Raji (cell line): Measurements from ENCODE around the gene SH2D4B.

Experiments
- POLR2A ChIP-seq: IDR thresholded peaks from 2 replicates; pipeline ENCODE4 v1.6.1; 2011; ENCODE audit warnings: low read depth, low read length, control low read depth; ENCODE audit not compliant: insufficient read depth

SH2D4B gene

GRCh38 chr10:80611481-80612185 is 73.9 kb downstream of the SH2D4B start:
- no peak for TF ChIP-seq POLR2A

GRCh38 chr10:80612261-80612660 is 74.6 kb downstream of the SH2D4B start:
- no peak for TF ChIP-seq POLR2A

- TF ChIP-seq POLR2A = no peak
Measured at GRCh38 chr10:80613466-80614170, 75.9 kb downstream of the SH2D4B start.

- TF ChIP-seq POLR2A = no peak
Measured at GRCh38 chr10:80614576-80615416, 77.1 kb downstream of the SH2D4B start.

- no peak for TF ChIP-seq POLR2A
Measured at GRCh38 chr10:80617807-80618206, 80.1 kb downstream of the SH2D4B start.

- no peak for TF ChIP-seq POLR2A
Measured at GRCh38 chr10:80619036-80619435, 81.3 kb downstream of the SH2D4B start.

- TF ChIP-seq POLR2A = no peak
Measured at GRCh38 chr10:80622153-80622552, 84.5 kb downstream of the SH2D4B start.

- no peak for TF ChIP-seq POLR2A
Measured at GRCh38 chr10:80630324-80630723, 92.6 kb downstream of the SH2D4B start.

- TF ChIP-seq POLR2A = no peak
Measured at GRCh38 chr10:80632742-80633141, 95.0 kb downstream of the SH2D4B start.

GRCh38 chr10:80633383-80633860 is 95.7 kb downstream of the SH2D4B start:
- no peak for TF ChIP-seq POLR2A

- no peak for TF ChIP-seq POLR2A
Measured at GRCh38 chr10:80633910-80634309, 96.2 kb downstream of the SH2D4B start.

- TF ChIP-seq POLR2A = no peak
Measured at GRCh38 chr10:80642661-80643060, 105.0 kb downstream of the SH2D4B start.

GRCh38 chr10:80646366-80646765 is 108.7 kb downstream of the SH2D4B start:
- no peak for TF ChIP-seq POLR2A

GRCh38 chr10:80647173-80647833 is 109.6 kb downstream of the SH2D4B start:
- no peak for TF ChIP-seq POLR2A

- TF ChIP-seq POLR2A = no peak
Measured at GRCh38 chr10:80648106-80648505, 110.4 kb downstream of the SH2D4B start.
